GM19238 (cell line): ENCODE measurements around the gene MC1R.
"Not testable (repeated sequence)": the region's sequence is repeated elsewhere in the genome, so short reads cannot be mapped to it uniquely, and the experiment has no call there.

ENCODE experiments used
- DNase-seq: peaks from one replicate; pipeline ENCODE4 v3.0.0; 2011; ENCODE audit warnings: low spot score; ENCODE audit not compliant: insufficient read length

Gene MC1R

GRCh38 chr16:89958068-89958467, 39.4 kb downstream of the MC1R start:
- DNase-seq, result no peak

GRCh38 chr16:89958596-89958995, 39.9 kb downstream of the MC1R start:
- no peak for DNase-seq

- DNase-seq, result no peak
Observed at GRCh38 chr16:89960966-89961365, 42.3 kb downstream of the MC1R start.

- no peak for DNase-seq
Observed at GRCh38 chr16:89961920-89962319, 43.3 kb downstream of the MC1R start.

- no peak for DNase-seq
Observed at GRCh38 chr16:89962754-89963498, 44.3 kb downstream of the MC1R start.

- DNase-seq, result no peak
Observed at GRCh38 chr16:89964201-89964600, 45.5 kb downstream of the MC1R start.

GRCh38 chr16:89965447-89966225, 47.0 kb downstream of the MC1R start:
- no peak for DNase-seq

GRCh38 chr16:89966756-89967155, 48.1 kb downstream of the MC1R start:
- no peak for DNase-seq

GRCh38 chr16:89967436-89967835, 48.8 kb downstream of the MC1R start:
- not testable (repeated sequence) for DNase-seq

GRCh38 chr16:89968074-89968473, 49.4 kb downstream of the MC1R start:
- not testable (repeated sequence) for DNase-seq

GRCh38 chr16:89969741-89970410, 51.2 kb downstream of the MC1R start:
- no peak for DNase-seq
